Measurements from ENCODE around the gene ISLR.

- TF ChIP-seq CTCF (conservative IDR thresholded peaks at IDR 0.05; ENCODE audit: low read depth, low read length) (no peak), EZH2 (IDR thresholded peaks at IDR 0.05; ENCODE audit: low read length, unreplicated experiment) (no peak), EZH2phosphoT487 (IDR thresholded peaks at IDR 0.05; ENCODE audit: borderline replicate concordance, low read length) (no peak)
These were observed 48.8 kb upstream of the ISLR start for GRCh38 chr15:74124759-74125158.
